Measurements from ENCODE around the gene EHMT1. TPM values are rescaled to one million over a fixed set of nuclear protein-coding genes. Genes with fewer than 3 reads are reported as not detected.

EHMT1 gene
- total RNA-seq, 5 donors from 2014 or later (not counting 1 experiment from before 2014, with no cell fraction given) = 113 to 124 (median 121) TPM

GRCh38 chr9:137598943-137599342, 19.9 kb upstream of the EHMT1 start:
- ATAC-seq (replicated peaks in 1 of 4) (no peak), DNase-seq (no peak)
- Histone ChIP-seq H3K4me1 (ENCODE audit: control insufficient read depth in 1 of 2, extremely low read depth in 1 of 2, insufficient read depth in 2 of 2, low read length in 2 of 2) (peaks cover 0 to under 1% of the 10 kb centered on the region in 2 experiments), H3K9me3 (no peaks in the 10 kb centered on the region), H3K4me3 (ENCODE audit: control insufficient read depth in 1 of 2, extremely low read depth in 1 of 2, low read length in 1 of 2) (no peak overlapping the region), H3K27ac (ENCODE audit: low read length) (no peak overlapping the region), H3K27me3 (replicated peaks in 1 of 2; ENCODE audit: control insufficient read depth in 2 of 2, extremely low read depth in 1 of 2, insufficient read depth in 2 of 2, low read length in 1 of 2) (no peaks in the 10 kb centered on the region), H3K36me3 (ENCODE audit: control insufficient read depth in 2 of 2, extremely low read depth in 1 of 2, insufficient read depth in 1 of 2, low read length in 1 of 2) (no peaks in the 10 kb centered on the region)
- Mint-ChIP-seq H3K36me3 (no peaks in the 10 kb centered on the region), H3K27ac (no peak overlapping the region), H3K4me3 (no peak overlapping the region), H3K9me3 (no peaks in the 10 kb centered on the region), H3K27me3 (no peaks in the 10 kb centered on the region), H3K4me1 (peaks cover 4 to 8% (median 8%) of the 10 kb centered on the region in 3 donors)
- WGBS (ENCODE audit: insufficient coverage) = 87% methylated on average over 3 of the region's 8 CpGs
- CTCF ChIA-PET = no interaction called here
- POLR2A ChIA-PET = no interaction called here

GRCh38 chr9:137602661-137603060, 16.1 kb upstream of the EHMT1 start:
- Histone ChIP-seq H3K36me3 (ENCODE audit: control insufficient read depth in 2 of 2, extremely low read depth in 1 of 2, insufficient read depth in 1 of 2, low read length in 1 of 2) (no peaks in the 10 kb centered on the region), H3K4me1 (ENCODE audit: control insufficient read depth in 1 of 2, extremely low read depth in 1 of 2, insufficient read depth in 2 of 2, low read length in 2 of 2) (peaks cover 12 to 23% of the 10 kb centered on the region in 2 experiments), H3K27ac (ENCODE audit: low read length) (no peak overlapping the region), H3K27me3 (replicated peaks in 1 of 2; ENCODE audit: control insufficient read depth in 2 of 2, extremely low read depth in 1 of 2, insufficient read depth in 2 of 2, low read length in 1 of 2) (no peaks in the 10 kb centered on the region), H3K9me3 (no peaks in the 10 kb centered on the region), H3K4me3 (ENCODE audit: control insufficient read depth in 1 of 2, extremely low read depth in 1 of 2, low read length in 1 of 2) (no peak overlapping the region)
- DNase-seq (no peak), ATAC-seq (replicated peaks in 1 of 4) (no peak)
- Mint-ChIP-seq H3K36me3 (no peaks in the 10 kb centered on the region), H3K4me3 (peak overlapping the region in 2 of 3 donors; percentile 47 to 62), H3K4me1 (peaks cover 17 to 22% (median 21%) of the 10 kb centered on the region in 3 donors), H3K27me3 (no peaks in the 10 kb centered on the region), H3K27ac (no peak overlapping the region), H3K9me3 (no peaks in the 10 kb centered on the region)
- WGBS (ENCODE audit: insufficient coverage) = 43% methylated on average over 1 of the region's 3 CpGs
- ChIA-PET CTCF (no interaction called here), POLR2A (no interaction called here)

DNA sequence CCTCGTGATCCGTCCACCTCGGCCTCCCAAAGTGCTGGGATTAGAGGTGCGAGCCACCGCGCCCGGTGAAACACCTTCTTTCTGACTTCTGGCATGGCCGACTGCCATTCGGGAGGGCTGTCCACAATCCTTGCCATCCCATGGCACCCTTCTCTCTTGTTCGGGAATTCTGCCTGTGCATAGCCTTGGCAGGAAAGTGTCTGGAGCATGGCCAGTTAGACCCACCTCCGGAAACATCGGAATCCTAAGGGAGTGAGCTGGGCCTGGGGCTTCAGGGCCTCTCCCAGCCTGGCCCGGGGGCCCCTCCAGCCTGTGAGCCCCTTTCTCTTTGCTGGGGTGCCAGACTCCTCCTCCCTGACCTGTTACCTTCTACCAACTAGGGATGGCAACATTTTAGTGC, 14.9 kb upstream of the EHMT1 start:
- DNase-seq (no peak), ATAC-seq (replicated peaks in 1 of 4) (no peak)
- WGBS (ENCODE audit: insufficient coverage) = 98% methylated on average over 10 of the region's 13 CpGs
- Histone ChIP-seq H3K4me3 (ENCODE audit: control insufficient read depth in 1 of 2, extremely low read depth in 1 of 2, low read length in 1 of 2) (peak overlapping the region in 1 of 2 donors; percentile 15), H3K27ac (ENCODE audit: low read length) (no peak overlapping the region), H3K27me3 (replicated peaks in 1 of 2; ENCODE audit: control insufficient read depth in 2 of 2, extremely low read depth in 1 of 2, insufficient read depth in 2 of 2, low read length in 1 of 2) (no peaks in the 10 kb centered on the region), H3K9me3 (no peaks in the 10 kb centered on the region), H3K36me3 (ENCODE audit: control insufficient read depth in 2 of 2, extremely low read depth in 1 of 2, insufficient read depth in 1 of 2, low read length in 1 of 2) (no peaks in the 10 kb centered on the region), H3K4me1 (ENCODE audit: control insufficient read depth in 1 of 2, extremely low read depth in 1 of 2, insufficient read depth in 2 of 2, low read length in 2 of 2) (peaks cover 12 to 32% of the 10 kb centered on the region in 2 experiments)
- no peaks in the 10 kb centered on the region for H3K9me3 Mint-ChIP-seq
- H3K4me3 Mint-ChIP-seq = peak overlapping the region; percentile 49 to 59 (median 56)
- CTCF ChIA-PET = no interaction called here
- H3K36me3 Mint-ChIP-seq = no peaks in the 10 kb centered on the region
- H3K27ac Mint-ChIP-seq = no peak overlapping the region
- H3K4me1 Mint-ChIP-seq = peaks cover 22 to 30% (median 24%) of the 10 kb centered on the region in 3 donors
- H3K27me3 Mint-ChIP-seq = no peaks in the 10 kb centered on the region
- POLR2A ChIA-PET = no interaction called here

GRCh38 chr9:137604345-137605086, 14.3 kb upstream of the EHMT1 start:
- peak overlapping the region; percentile 49 to 59 (median 56) for H3K4me3 Mint-ChIP-seq
- H3K4me1 Mint-ChIP-seq = peaks cover 22 to 33% (median 24%) of the 10 kb centered on the region in 3 donors
- 11% methylated on average over 26 of the region's 49 CpGs for WGBS (ENCODE audit: insufficient coverage)
- Histone ChIP-seq H3K4me3 (ENCODE audit: control insufficient read depth in 1 of 2, extremely low read depth in 1 of 2, low read length in 1 of 2) (peak overlapping the region in 1 of 2 donors; percentile 37), H3K36me3 (ENCODE audit: control insufficient read depth in 2 of 2, extremely low read depth in 1 of 2, insufficient read depth in 1 of 2, low read length in 1 of 2) (peaks cover 0 to 1% of the 10 kb centered on the region in 2 donors), H3K27ac (ENCODE audit: low read length) (no peak overlapping the region), H3K4me1 (ENCODE audit: control insufficient read depth in 1 of 2, extremely low read depth in 1 of 2, insufficient read depth in 2 of 2, low read length in 2 of 2) (peaks cover 12 to 32% of the 10 kb centered on the region in 2 experiments), H3K27me3 (replicated peaks in 1 of 2; ENCODE audit: control insufficient read depth in 2 of 2, extremely low read depth in 1 of 2, insufficient read depth in 2 of 2, low read length in 1 of 2) (no peaks in the 10 kb centered on the region), H3K9me3 (no peaks in the 10 kb centered on the region)
- no peaks in the 10 kb centered on the region for H3K36me3 Mint-ChIP-seq
- H3K9me3 Mint-ChIP-seq = no peaks in the 10 kb centered on the region
- POLR2A ChIA-PET = no interaction called here
- no peaks in the 10 kb centered on the region for H3K27me3 Mint-ChIP-seq
- CTCF ChIA-PET = interaction anchor here in 1 of 2 donors (1.3 kb wide), 1 partner anchor 14 kb away, joined by 3 read pairs; the partner anchor contains the start of gene ZMYND19
- ATAC-seq (replicated peaks in 1 of 4) (no peak), DNase-seq (no peak)
- no peak overlapping the region for H3K27ac Mint-ChIP-seq

GRCh38 chr9:137605121-137606004, 13.4 kb upstream of the EHMT1 start, which contains the start of gene ARRDC1:
ARRDC1 (plus strand) TSS chr9:137605686; CDS start chr9:137605718, 32 bp downstream.
- ChIA-PET POLR2A (no interaction called here), CTCF (interaction anchor here in 1 of 2 donors (1.3 kb wide), 1 partner anchor 15 kb away, joined by 3 read pairs; the partner anchor contains the start of gene ZMYND19)
- H3K4me3 Mint-ChIP-seq = peak within 1 kb of the TSS; percentile 76 to 85 (median 80)
- peak; percentile 85 to 89 (median 86) for ATAC-seq (replicated peaks in 1 of 4)
- no peaks in the 10 kb centered on the region for H3K27me3 Mint-ChIP-seq
- Histone ChIP-seq H3K4me1 (ENCODE audit: control insufficient read depth in 1 of 2, extremely low read depth in 1 of 2, insufficient read depth in 2 of 2, low read length in 2 of 2) (peaks cover 12 to 32% of the 10 kb centered on the region in 2 experiments), H3K4me3 (ENCODE audit: control insufficient read depth in 1 of 2, extremely low read depth in 1 of 2, low read length in 1 of 2) (peak within 1 kb of the TSS; percentile 51 to 80), H3K36me3 (ENCODE audit: control insufficient read depth in 2 of 2, extremely low read depth in 1 of 2, insufficient read depth in 1 of 2, low read length in 1 of 2) (peaks cover 0 to 4% of the 10 kb centered on the region in 2 donors), H3K27me3 (replicated peaks in 1 of 2; ENCODE audit: control insufficient read depth in 2 of 2, extremely low read depth in 1 of 2, insufficient read depth in 2 of 2, low read length in 1 of 2) (no peaks in the 10 kb centered on the region), H3K27ac (ENCODE audit: low read length) (no peak within 1 kb of the TSS), H3K9me3 (no peaks in the 10 kb centered on the region)
- peak; percentile 83 to 97 (median 89) for DNase-seq
- WGBS (ENCODE audit: insufficient coverage) = under 1% methylated on average over 72 of the region's 111 CpGs
- peak within 1 kb of the TSS; percentile 71 to 79 for H3K27ac Mint-ChIP-seq
- H3K9me3 Mint-ChIP-seq = no peaks in the 10 kb centered on the region
- H3K4me1 Mint-ChIP-seq = peaks cover 22 to 36% (median 26%) of the 10 kb centered on the region in 3 donors
- no peaks in the 10 kb centered on the region for H3K36me3 Mint-ChIP-seq

- ATAC-seq (replicated peaks in 1 of 4) (peak in 1 of 4 experiments; percentile 0), DNase-seq (peak in 4 of 35 experiments; percentile 18 to 40 (median 32))
- peak overlapping the region; percentile 76 to 85 (median 80) for H3K4me3 Mint-ChIP-seq
- CTCF ChIA-PET = interaction anchor here in 1 of 2 donors (1.3 kb wide), 1 partner anchor 16 kb away, joined by 3 read pairs; the partner anchor contains the start of gene ZMYND19
- WGBS (ENCODE audit: insufficient coverage) = 2% methylated on average over 57 of the region's 57 CpGs
- no peaks in the 10 kb centered on the region for H3K27me3 Mint-ChIP-seq
- H3K9me3 Mint-ChIP-seq = no peaks in the 10 kb centered on the region
- H3K36me3 Mint-ChIP-seq = no peaks in the 10 kb centered on the region
- Histone ChIP-seq H3K9me3 (no peaks in the 10 kb centered on the region), H3K4me3 (ENCODE audit: control insufficient read depth in 1 of 2, extremely low read depth in 1 of 2, low read length in 1 of 2) (peak overlapping the region; percentile 51 to 80), H3K27me3 (replicated peaks in 1 of 2; ENCODE audit: control insufficient read depth in 2 of 2, extremely low read depth in 1 of 2, insufficient read depth in 2 of 2, low read length in 1 of 2) (no peaks in the 10 kb centered on the region), H3K27ac (ENCODE audit: low read length) (no peak overlapping the region), H3K36me3 (ENCODE audit: control insufficient read depth in 2 of 2, extremely low read depth in 1 of 2, insufficient read depth in 1 of 2, low read length in 1 of 2) (peaks cover 0 to 4% of the 10 kb centered on the region in 2 donors), H3K4me1 (ENCODE audit: control insufficient read depth in 1 of 2, extremely low read depth in 1 of 2, insufficient read depth in 2 of 2, low read length in 2 of 2) (peaks cover 12 to 37% of the 10 kb centered on the region in 2 experiments)
- H3K27ac Mint-ChIP-seq = peak overlapping the region; percentile 71 to 79
- H3K4me1 Mint-ChIP-seq = peaks cover 23 to 38% (median 28%) of the 10 kb centered on the region in 3 donors
- POLR2A ChIA-PET = no interaction called here
Observed at GRCh38 chr9:137606005-137606621, 12.7 kb upstream of the EHMT1 start.

All from T-cell (primary cell).